ENCODE data around the gene PLAAT4.
"Not testable (repeated sequence)": the region's sequence is repeated elsewhere in the genome, so short reads cannot be mapped to it uniquely, and the experiment has no call there.

PLAAT4 gene

DNA sequence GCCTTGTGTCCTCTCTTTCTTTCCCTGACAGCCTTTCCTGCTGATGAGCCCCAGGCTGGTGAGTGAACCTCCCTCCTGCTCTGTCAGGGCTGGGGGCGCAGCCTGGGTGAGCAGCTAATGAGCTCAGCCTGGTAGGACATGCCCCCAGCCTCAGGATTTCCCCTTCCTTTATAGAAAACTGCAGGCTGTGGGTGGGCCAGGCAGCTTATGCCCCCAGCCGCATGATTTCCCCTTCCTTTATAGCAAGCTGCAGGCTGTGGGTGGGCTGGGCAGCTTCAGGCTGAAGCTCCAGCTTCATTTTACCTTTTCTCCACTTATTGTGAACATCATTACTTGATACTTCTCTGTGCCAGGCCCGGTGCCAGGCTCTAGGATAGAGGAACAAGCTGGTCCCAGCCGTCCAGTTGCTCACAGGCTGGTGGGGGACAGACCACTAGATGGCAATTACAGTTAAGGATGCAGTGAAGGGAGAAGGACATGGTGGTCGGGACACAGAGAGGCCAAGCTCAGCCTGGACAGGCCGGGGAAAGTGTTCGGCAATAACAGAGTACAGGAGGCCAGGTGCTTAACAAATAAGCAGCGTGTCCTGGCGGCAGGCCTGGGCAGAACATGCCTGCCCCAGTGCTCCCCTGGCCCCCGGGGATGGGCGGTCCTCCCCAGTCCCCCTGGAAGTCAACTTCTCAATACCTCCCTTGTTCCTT lies 25.4 kb upstream of the PLAAT4 start:
- no peak for DNase-seq

DNA sequence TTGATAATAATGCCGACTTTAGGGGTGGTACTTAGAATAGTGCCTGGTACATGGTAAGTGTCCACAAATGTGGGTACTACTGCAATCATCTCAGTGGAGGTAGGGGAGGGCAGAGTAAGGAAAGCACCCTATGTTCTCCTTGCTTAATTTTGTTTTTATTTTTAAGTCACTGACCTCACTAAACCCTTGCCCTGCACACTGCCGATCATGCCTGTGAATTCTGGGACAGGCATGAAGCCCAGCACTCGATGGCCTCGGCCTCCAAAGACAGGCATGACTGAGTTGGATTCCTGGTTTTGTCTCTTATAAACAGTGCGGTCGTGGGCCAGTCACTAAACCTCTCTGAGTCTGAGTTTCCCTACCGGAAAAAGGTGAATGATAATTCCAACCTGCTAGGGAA lies 23.8 kb upstream of the PLAAT4 start:
- DNase-seq, result no peak

DNA sequence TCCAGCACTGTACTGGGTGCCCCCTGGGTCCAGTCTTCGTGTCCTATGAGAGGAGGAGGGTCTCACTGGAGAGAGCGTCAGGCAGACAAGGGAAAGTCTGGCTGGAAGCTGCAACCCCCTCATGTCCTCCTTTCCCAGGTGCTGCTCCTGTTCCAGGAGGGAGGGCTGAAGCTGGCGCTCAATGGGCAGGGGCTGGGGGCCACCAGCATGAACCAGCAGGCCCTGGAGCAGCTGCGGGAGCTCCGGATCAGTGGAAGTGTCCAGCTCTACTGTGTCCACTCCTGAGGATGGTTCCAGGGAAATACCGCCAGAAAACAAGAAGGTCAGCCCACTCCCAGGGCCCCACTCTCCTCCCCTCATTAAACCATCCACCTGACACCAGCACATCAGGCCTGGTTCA lies 20.5 kb upstream of the PLAAT4 start:
- DNase-seq, result no peak

DNA sequence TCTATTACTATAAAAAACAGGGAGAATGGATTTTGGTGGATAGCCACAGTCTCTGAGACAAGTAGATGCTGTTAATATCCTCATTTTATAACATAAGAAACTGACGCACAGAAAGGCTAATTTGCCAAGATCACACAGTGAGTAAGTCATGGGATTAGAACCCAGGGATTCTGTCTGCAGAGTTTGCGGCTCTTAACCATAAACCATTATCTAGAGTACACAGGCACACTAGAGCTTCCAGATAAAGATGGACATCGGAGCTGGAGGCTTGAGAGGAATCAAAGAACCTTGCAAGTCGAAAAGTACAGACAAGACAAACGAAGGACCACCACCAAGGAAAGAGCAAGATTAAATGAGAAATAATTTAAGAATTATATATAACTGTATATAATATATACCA lies 19.5 kb upstream of the PLAAT4 start:
- no peak for DNase-seq

DNA sequence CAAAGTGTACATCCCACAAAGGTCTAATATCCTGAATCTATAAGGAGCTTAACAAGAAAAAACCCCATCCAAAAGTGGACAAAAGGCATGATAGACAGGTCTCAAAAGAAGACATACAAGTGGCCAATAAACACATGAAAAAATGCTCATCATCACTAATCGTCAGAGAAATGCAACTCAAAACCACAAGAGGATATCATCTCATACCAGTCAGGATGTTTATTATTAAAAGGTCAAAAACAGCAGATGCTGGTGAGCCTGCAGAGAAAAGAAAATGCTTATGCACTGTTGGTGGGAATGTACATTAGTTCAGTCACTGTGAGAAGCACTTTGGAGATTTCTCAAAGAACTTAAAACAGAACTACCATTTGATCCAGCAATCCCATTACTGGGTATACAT lies 18.1 kb upstream of the PLAAT4 start:
- DNase-seq, result no peak

DNA sequence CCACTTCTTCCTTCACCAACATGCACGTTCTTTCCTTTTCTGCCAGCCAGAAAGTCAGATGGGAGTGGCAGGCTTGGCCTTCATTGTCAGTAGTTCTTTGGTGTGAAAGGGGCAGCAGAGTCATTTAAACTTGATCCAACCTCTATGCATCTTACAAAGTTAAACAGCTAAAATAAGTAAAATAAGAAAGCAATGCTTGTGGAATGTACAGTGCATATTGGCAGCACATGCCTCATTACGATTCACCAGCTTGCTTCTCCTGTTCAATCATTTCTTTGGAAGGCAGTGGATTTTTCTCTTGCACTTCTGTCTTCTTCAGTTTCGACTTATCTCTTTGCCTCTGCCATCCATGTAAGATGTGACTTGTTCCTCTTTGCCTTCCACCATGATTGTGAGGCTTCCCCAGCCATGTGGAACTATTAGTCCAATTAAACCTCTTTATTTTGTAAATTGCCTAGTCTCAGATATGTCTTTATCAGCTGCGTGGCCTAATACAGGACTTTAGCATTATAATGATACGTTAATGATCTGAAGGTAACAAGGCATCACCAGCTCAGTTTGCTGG lies 15.9 kb upstream of the PLAAT4 start:
- no peak for DNase-seq

DNA sequence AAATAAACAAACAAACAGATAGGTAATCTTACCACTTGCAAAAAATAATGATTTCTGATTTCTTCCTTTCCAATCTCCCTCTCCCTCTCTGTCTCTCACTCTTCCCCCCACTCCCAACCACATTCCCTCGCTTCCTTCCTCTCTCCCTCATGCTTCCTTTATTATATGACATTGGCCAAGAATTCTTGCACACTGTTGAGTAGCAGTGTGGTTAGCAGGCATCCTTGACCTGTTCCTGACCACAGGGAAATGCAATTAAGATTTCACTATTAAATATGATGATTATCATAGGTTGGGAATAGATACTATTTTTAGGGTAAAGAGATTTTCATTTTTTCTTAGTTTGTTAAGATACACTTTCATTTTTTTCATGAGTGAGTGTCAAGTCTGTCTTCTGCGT lies 14.7 kb upstream of the PLAAT4 start:
- DNase-seq, result no peak

DNA sequence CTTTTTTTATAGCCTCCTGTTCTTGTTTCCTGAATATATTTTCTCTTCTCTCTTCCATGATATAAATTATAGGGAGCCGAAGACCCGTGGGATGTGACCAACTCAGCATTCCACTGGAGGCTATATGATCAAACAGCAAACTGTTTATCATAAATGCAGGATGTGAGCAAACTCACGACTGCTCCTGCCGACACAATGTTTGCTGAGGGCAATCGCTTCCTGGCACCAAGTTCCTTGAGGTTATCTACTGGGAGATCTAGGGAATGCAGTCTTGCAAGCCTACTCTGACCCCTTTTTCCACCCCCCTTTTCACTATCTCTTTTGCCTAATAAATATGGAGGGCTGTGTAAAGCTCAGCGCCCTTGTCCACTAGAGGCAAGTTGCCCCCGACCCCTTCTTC lies 13.5 kb upstream of the PLAAT4 start:
- DNase-seq, result no peak

DNA sequence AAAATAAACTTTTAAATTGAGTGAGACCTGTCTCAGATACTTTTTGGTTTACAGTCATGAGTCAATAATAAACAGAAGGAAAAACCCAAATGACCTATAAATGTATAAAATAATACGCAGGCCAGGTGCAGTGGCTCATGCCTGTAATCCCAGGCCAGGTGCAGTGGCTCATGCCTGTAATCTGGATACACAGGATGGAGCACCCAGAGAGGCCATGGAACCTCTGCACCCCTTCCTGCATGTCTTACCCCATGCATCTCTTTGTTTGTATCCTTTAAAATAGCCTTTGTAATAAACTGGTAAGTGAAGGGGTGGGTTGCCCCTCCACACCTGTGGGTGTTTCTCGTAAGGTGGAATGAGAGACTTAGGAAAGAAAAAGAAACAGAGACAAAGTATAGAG lies 8.9 kb upstream of the PLAAT4 start:
- no peak for DNase-seq

DNA sequence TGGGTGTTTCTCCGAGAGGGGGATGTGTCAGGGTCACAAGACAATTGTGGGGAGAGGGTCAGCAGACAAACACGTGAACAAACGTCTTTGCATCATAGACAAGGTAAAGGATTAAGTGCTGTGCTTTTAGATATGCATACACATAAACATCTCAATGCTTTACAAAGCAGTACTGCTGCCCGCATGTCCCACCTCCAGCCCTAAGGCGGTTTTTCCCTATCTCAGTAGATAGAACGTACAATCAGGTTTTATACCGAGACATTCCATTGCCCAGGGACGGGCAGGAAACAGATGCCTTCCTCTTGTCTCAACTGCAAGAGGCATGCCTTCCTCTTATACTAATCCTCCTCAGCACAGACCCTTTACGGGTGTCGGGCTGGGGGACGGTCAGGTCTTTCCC lies 8.5 kb upstream of the PLAAT4 start:
- DNase-seq, result not testable (repeated sequence)

DNA sequence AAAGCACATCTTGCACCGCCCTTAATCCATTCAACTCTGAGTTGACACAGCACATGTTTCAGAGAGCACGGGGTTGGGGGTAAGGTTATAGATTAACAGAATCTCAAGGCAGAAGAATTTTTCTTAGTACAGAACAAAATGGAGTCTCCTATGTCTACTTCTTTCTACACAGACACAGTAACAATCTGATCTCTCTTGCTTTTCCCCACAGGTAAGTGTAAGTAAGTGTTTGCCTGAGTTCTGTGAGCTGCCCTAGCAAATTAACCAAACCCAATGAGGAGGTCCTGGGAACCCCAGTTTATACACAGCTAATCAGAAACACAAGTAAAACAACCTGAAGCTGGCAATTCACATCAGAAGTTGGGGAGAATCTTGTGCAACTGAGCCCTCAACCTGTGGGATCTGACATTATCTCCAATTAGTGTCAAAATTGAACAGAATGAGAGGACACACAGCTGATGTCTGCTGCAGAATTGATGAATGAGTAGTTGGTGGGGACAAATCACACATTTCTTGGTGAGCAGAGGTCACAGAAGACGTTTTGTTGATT lies 7.8 kb upstream of the PLAAT4 start:
- not testable (repeated sequence) for DNase-seq

DNA sequence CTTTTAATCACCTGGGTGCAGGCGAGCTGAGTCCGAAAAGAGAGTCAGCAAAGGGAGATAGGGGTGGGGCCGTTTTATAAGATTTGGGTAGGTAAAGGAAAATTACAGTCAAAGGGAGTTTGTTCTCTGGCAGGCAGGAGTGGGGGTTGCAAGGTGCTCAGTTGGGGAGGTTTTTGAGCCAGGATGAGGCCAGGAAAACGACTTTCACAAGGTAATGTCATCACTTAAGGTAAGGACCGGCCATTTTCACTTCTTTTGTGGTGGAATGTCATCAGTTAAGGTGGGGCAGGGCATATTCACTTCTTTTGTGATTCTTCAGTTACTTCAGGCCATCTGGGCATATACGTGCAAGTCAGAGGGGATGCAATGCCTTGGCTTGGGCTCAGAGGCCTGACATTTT lies 7.2 kb upstream of the PLAAT4 start:
- DNase-seq, result not testable (repeated sequence)

DNA sequence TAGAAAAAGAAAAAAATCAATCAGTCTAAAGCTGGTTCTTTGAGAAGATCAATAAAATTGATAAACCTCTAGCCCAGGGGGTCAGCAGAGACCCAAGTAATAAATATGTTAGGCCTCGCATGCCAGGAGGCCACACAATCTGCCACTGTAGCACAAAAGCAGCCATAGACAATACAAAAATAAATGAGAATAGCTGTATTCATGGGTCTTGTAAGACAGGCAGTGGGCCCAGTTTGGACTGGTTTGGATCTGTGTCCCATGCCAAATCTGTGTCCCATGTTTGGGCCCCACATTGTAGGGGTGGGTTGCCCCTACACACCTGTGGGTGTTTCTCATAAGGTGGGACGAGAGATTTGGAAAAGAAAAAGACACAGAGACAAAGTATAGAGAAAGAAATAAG lies 6.6 kb upstream of the PLAAT4 start:
- no peak for DNase-seq

DNA sequence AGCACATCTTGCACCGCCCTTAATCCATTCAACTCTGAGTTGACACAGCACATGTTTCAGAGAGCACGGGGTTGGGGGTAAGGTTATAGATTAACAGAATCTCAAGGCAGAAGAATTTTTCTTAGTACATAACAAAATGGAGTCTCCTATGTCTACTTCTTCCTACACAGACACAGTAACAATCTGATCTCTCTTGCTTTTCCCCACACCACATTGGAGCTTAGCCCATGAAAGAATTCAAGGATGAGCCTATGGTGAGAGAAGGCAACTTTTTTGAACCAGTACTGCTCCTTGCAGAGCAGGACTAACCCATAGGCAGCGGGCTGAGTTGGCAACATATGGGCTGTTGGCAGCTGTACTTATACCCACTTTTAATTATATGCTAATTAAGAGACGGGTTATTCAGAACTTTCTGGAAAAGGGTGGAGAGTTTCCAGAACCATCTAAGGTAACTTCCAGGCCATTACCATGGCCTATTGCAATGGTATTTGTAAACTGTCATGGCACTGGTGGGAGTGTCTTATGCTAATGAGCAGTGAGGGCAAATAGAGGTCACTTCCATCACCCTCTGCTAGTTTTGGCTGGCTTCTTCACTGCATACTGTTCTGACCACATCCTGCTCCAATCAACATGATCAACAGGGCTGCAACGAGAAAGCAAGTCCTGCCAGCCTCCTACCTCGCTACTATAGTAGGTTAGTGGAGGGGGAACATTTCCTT lies 5.4 kb upstream of the PLAAT4 start:
- not testable (repeated sequence) for DNase-seq

DNA sequence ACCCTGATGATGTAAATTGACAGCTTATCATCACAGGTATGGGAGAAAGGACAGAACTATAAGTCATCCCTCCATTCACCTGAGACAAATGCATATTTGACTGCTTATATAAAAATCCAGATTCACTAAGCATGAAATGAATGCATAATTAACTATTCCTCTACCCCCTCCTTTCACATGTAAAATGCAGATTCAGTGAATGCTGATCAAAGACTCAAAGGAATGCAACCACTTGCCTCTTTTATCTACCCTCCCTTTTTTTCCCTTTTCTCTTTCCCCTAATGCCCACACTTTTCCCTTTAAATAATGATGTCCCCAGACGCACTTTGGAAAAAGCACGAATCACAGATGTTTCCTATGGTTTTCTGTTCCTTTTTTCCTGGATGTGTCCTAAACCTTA lies 4.5 kb upstream of the PLAAT4 start:
- DNase-seq, result no peak

DNA sequence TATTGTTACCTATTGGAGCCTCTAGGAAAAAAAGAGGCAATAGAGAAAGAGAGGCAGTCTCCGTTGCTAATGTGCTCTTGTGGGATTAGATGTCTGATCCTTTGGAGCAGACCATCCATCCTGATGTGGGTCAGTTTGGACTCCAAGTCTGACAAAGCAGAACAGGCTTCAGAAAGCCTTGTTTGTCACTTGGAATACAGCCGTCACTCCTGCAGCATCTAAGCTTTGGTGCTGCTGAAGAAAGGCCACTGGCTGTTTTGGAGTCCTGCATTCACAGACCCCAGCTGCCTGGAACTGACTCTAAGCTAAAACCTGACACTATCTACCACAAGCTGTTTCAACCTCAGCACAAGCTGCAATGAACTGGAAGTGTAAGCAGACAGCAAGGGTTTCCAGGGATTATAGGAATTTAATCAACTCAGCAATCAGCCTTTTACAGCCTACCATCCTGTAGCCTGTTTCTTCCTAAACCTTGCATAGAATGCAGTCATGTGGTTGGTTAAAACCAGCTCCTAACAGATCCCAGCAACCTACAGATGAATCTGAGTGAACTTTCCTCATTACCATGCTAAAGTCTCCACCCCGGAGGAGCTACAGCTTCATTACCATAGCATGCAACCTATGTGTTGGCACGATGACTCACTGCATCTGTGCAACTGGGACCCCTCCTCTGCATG lies 3.7 kb upstream of the PLAAT4 start:
- no peak for DNase-seq

DNA sequence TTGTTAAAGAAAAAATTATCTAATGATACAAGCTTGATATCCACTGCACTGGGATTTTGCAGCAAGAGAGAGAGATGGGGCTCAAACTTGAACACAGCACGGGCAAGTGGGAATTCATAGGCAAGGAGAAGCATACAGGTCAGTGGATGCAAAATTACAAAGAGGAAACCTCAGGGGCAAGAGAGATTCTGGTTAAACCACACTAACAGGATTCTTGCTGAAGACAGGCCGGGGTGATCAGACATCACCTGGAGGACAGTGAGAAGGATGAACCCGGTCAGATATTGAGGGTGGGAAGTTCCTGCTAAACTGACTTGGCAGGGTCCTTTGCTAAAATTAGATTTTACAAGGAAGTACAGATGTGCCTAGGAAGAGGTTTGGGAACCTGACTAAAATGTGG lies 2.5 kb upstream of the PLAAT4 start:
- DNase-seq, result no peak

DNA sequence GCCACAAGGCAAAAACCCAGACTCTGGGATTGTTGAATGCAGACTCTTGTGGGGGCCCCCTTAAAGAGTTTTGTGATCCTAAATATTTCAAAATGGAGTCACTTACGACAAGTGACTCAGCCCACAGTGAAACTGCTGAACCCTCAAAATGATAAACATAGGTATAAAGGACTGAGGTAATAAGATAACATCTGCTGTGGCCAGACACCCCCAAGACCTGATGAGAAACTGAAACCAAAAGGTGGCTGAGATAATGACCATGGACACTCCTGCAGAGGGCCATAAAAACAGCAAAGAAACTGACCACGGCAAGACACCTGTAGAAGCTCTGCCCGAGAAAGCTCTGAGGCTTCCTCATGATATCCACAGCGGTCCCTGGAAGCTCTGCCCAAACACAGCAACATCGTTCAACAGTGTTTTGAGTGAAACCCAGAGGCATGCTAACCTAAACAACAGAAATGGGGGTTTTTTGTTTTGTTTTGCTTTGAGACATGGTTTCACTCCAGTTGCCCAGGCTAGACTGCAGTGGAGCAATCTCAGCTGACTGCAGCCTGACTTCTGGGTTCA lies 1.6 kb upstream of the PLAAT4 start:
- DNase-seq, result no peak

DNA sequence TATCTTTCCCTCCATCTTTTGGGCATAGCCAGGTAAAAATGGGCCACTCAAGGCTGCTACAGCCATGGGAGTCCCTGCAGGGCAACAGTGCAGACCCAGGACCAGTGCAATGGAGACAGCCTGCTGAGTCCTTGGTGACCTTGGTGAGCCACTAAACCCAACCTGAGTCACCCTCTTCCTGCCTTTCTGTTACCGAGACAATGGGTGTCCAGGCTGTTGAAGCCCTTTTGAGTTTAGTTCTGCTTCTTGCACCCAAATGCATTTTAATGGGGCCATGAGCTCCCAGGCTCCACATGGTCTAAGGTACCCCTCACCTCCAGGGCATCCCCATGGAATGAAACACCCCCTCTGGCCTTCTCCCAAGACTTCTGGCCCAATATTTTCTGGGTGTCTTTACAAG lies 874 bp upstream of the PLAAT4 start:
- no peak for DNase-seq

DNA sequence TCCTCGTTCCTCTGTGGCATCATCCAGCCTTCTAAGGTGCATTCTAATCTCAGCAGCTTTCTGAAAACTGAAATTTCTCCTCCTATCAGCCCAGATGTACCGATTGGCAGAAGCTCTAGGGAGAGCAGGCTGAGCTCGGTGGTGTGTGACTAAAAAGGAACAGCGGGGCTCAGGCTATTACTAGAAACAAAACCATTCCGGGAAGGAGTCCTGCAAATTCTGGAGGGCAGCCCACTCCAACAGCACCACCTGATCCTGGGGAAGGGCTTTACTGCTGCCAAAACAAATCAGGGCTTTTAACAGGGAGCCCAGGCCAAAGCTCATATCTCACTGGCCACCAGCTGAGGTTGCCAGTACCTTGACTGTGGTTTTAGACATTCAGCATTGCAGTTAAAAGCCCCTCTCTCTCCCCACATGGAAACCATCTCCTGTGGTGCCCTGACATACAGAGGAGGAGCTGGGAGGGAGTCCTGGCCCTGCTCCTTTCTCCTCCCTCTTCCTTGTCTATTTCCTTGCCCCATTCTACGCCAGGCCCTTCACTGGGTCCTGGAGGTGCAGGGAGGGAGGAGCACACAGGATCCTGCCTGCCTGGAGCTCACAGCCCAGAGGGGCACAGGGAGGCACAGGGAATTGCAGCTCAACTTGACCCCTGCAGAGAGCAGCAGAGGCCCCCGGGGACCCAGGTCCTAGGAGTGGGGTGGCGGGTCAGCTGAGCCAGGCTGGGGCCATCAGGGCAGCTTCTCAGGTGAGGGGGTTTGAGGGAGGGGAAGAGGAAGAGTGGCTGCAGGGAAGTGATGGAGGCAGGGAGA lies 889 bp downstream of the PLAAT4 start:
- no peak for DNase-seq

DNA sequence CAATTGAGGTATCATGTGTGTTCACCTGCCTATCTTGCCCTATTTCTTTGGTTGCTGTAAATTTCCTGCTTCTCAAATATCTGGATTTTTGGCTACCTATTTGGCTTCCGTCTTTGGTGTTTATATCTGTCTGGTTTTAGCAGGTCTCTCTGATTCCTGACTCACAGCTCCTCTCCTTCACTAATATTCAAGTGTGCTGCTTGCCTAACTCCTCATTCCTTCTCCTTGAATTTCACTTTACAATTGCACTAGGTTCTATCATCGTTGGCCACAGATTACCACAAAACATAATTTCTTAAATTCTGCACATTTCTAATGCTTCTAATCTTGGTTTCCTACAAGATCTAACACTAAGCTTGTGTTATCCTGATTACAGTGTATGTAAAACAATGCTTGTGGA lies 5.9 kb downstream of the PLAAT4 start:
- DNase-seq, result not testable (repeated sequence)

DNA sequence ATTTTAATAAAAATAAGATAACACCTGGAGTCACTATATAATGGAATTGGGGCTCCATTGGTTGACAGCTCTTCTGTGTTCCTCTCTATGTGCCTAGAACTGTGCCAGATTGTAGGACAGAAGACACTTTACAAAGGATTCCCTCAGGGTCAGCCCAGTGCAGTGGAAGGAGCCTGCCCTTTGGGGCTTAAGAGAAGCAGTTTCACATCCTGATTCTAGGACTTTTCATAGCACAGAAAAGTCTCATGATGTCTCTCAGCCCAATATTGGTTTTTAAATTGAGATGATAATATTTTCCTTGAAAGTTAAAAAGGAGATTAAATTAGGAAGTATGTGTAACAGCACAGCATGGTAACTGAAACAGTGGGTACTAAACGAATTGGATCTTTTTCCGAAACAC lies 7.1 kb downstream of the PLAAT4 start:
- no peak for DNase-seq
